Measurements from ENCODE around the gene CCDC158. TPM values are rescaled to one million over a fixed set of nuclear protein-coding genes. Genes with fewer than 3 reads are reported as not detected.

Gene CCDC158
- total and polyA plus RNA-seq, 2 of the 8 experiments (the other 6 are each of a cell fraction or from before 2014, with no cell fraction given) = not detected

- Histone ChIP-seq H3K14ac (ENCODE audit: insufficient read length) (no peak overlapping the region), H3K18ac (ENCODE audit: extremely low read depth, low read length) (no peak overlapping the region), H3K23ac (ENCODE audit: insufficient read length) (no peak overlapping the region), H3K56ac (replicated peaks; ENCODE audit: insufficient read length, low read depth, low read length) (no peak overlapping the region), H3K4me3 (ENCODE audit: extremely low read depth in 1 of 4, insufficient read depth in 2 of 4, low read depth in 3 of 4, low read length in 4 of 4) (no peak overlapping the region), H3K9ac (replicated peaks in 1 of 4; ENCODE audit: extremely low read depth in 1 of 4, low read depth in 3 of 4, low read length in 3 of 4) (no peak overlapping the region), H3K4me1 (replicated peaks in 1 of 4; ENCODE audit: control insufficient read depth in 3 of 4, insufficient read depth in 4 of 4, low read length in 3 of 4) (no peaks in the 10 kb centered on the region), H2AFZ (ENCODE audit: low read length) (no peak overlapping the region), H3K4me2 (ENCODE audit: insufficient read depth in 1 of 2, low read depth in 2 of 2, low read length in 2 of 2) (no peak overlapping the region), H2AK5ac (ENCODE audit: low read depth, low read length) (no peak overlapping the region), H3K79me2 (ENCODE audit: control insufficient read depth in 1 of 2, insufficient read depth in 2 of 2, low read length in 2 of 2) (no peaks in the 10 kb centered on the region), H4K91ac (replicated peaks; ENCODE audit: insufficient read length, low read length) (no peak overlapping the region), H3K23me2 (ENCODE audit: low read depth, low read length) (no peaks in the 10 kb centered on the region; the same call in 1 of the 2 replicates), H3K27ac (ENCODE audit: low read depth, low read length) (no peak overlapping the region), H2BK15ac (ENCODE audit: low read length) (no peak overlapping the region), H3K79me1 (ENCODE audit: low read depth, low read length) (no peaks in the 10 kb centered on the region), H2BK20ac (ENCODE audit: low read length) (no peak overlapping the region), H4K20me1 (replicated peaks in 1 of 2; ENCODE audit: control insufficient read depth in 1 of 2, insufficient read depth in 2 of 2, low read length in 2 of 2) (no peaks in the 10 kb centered on the region), H2BK120ac (replicated peaks; ENCODE audit: low read depth, low read length) (no peak overlapping the region), H3K27me3 (replicated peaks in 1 of 4; ENCODE audit: control insufficient read depth in 3 of 4, extremely low read depth in 1 of 4, insufficient read depth in 3 of 4, low read length in 3 of 4) (no peaks in the 10 kb centered on the region), H3K36me3 (ENCODE audit: control insufficient read depth in 2 of 4, insufficient read depth in 4 of 4, low read length in 3 of 4) (peaks cover 0 to 4% (median 0%) of the 10 kb centered on the region in 4 experiments; a peak in 2 of 8 replicates), H3K9me3 (ENCODE audit: insufficient read depth in 2 of 2, low read depth in 1 of 2, low read length in 1 of 2) (no peaks in the 10 kb centered on the region), H4K8ac (ENCODE audit: extremely low read depth, insufficient read depth, low read length) (no peak overlapping the region), H4K5ac (ENCODE audit: insufficient read length, low read depth, low read length) (no peak overlapping the region), H3K4ac (replicated peaks; ENCODE audit: insufficient read length, low read depth, low read length) (no peak overlapping the region), H2BK5ac (ENCODE audit: low read depth, low read length) (no peak overlapping the region), H2BK12ac (ENCODE audit: low read depth, low read length) (no peak overlapping the region)
- no peak for DNase-seq (ENCODE audit: low read depth in 1 of 2, low spot score in 2 of 2)
- no peak for FAIRE-seq
- 81% methylated on average over 1 of the region's 1 CpG; no CpG with 5 or more reads in 1 of the 2 experiments for WGBS, 2 experiments (ENCODE audit: extremely low coverage in 1 of 2, insufficient coverage in 1 of 2, insufficient read length in 1 of 2, insufficient replicate concordance in 2 of 2, low coverage in 1 of 2, low lambda C conversion rate in 2 of 2, missing lambda C conversion rate in 1 of 2)
- CTCF ChIA-PET (ENCODE audit: partially characterized antibody) = interaction anchor here (1.1 to 1.5 kb wide), 2 partner anchors 22 to 133 kb away, joined by 3 to 5 read pairs; no protein-coding TSS in a partner anchor
- POLR2A ChIA-PET (ENCODE audit: partially characterized antibody) = no interaction called here
- no peak for TF ChIP-seq USF2 (IDR thresholded peaks at IDR 0.05; ENCODE audit: low read length)
- no peak for TF ChIP-seq SIN3A (conservative IDR thresholded peaks at IDR 0.05 in 1 of 2, IDR thresholded peaks at IDR 0.05 in 1 of 2; ENCODE audit: low read depth in 1 of 2, low read length in 2 of 2)
- no peak for TF ChIP-seq ATF2 (IDR thresholded peaks at IDR 0.05; ENCODE audit: low read length)
Measured at GRCh38 chr4:76312457-76312856, 108.5 kb downstream of the CCDC158 start.

All from H1 (cell line).